ENCODE measurements around the gene RUSC1.
"Not testable (repeated sequence)": the region's sequence is repeated elsewhere in the genome, so short reads cannot be mapped to it uniquely, and the experiment has no call there.

Gene RUSC1, protein sequence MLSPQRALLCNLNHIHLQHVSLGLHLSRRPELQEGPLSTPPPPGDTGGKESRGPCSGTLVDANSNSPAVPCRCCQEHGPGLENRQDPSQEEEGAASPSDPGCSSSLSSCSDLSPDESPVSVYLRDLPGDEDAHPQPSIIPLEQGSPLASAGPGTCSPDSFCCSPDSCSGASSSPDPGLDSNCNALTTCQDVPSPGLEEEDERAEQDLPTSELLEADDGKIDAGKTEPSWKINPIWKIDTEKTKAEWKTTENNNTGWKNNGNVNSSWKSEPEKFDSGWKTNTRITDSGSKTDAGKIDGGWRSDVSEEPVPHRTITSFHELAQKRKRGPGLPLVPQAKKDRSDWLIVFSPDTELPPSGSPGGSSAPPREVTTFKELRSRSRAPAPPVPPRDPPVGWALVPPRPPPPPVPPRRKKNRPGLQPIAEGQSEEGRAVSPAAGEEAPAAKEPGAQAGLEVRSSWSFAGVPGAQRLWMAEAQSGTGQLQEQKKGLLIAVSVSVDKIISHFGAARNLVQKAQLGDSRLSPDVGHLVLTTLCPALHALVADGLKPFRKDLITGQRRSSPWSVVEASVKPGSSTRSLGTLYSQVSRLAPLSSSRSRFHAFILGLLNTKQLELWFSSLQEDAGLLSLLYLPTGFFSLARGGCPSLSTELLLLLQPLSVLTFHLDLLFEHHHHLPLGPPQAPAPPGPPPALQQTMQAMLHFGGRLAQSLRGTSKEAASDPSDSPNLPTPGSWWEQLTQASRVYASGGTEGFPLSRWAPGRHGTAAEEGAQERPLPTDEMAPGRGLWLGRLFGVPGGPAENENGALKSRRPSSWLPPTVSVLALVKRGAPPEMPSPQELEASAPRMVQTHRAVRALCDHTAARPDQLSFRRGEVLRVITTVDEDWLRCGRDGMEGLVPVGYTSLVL

DNA sequence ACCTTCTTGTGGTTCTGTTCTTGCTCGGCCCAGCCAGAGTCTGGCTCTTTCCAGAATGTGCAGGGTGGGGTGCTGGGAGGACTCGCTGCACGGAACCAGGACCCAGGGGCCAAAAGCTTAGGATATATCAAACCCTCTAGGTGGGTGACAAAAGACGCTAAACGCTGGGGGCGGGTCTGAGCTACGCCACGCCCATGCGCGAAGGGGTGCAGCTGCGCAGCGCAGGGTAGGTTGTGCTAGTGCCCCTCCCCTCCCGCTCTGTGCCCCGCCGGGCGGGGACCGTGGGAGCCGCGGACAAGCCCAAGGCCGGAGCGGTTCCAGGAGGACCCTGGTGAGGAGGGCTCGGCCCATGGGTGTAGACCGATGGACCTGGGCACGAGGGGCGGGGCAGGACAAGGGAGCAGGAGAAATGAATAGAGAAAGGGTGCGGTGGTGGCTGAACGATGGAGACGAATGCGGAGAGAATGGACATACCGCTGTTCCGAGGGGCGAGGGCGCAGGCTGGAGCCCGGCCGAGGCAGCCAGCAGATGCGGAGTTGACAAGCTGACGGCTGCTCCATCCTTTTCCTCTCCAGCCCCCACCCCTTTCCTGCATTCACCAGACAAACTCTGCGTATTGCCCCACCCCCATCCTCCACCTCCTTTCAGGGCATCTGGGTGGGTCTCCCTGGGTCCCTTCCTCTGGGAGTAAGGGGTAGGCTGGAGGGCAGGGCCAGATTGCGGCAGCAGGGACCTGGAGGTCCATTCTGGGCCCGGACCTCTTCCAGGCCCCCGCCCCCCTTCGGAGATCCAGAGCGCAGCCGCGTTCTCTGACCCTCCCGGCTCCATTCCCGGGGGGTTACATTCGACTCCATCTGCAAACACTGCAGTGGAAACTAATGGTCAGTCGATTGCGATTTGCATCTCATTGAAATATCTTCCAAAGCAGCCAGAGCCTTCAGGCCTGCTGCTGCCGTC, at the start of gene RUSC1:
RUSC1 (plus strand) TSS at position 234 of the 957 bp plus-strand sequence. CDS start 880 bp downstream, outside the sequence.
- peak in 2 of 3 experiments; percentile 63 to 79 for DNase-seq (ENCODE audit: low read depth in 3 of 3)

DNA sequence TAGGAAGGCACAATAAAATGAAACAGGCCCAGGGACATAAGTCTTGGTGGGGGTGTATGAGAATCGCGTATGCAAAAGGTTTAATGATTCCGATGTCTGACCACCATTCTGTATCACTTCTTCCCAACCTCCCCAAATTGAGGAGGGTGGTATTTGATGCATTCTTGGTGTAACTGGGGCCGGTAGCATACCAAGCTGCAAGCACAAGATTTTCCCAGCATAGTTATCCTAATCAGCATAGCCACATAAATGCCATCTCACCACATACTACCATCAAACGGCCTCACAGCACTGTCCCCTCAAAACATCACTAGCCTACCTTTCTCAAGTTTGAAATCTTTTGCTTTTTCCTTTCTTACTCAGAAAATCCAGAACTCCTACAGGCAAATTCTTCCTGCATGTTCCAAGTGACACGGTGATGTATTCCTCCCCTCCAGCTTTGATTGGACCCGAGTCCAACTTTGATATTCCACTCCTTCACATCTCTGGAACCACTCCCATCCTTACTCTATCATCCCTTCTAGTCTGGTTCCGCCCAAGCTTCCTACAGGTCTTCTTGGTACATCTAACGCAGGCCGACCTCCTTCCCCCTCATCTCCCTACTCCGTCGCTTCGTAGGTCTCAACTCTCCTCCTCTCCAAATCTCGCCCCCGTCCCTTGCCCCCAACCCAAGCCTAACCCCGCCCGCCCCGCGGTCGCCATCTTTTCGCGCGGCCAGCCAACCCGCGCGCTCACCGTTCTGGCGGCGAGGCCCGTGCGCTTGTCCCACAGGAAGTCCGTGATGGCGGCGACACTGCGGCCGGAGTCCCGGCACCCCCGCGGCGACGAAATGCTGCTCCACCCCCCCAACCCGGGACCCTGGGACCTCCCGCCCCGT, 48.0 kb upstream of the RUSC1 start:
- no peak for DNase-seq (ENCODE audit: low read depth in 3 of 3)

DNA sequence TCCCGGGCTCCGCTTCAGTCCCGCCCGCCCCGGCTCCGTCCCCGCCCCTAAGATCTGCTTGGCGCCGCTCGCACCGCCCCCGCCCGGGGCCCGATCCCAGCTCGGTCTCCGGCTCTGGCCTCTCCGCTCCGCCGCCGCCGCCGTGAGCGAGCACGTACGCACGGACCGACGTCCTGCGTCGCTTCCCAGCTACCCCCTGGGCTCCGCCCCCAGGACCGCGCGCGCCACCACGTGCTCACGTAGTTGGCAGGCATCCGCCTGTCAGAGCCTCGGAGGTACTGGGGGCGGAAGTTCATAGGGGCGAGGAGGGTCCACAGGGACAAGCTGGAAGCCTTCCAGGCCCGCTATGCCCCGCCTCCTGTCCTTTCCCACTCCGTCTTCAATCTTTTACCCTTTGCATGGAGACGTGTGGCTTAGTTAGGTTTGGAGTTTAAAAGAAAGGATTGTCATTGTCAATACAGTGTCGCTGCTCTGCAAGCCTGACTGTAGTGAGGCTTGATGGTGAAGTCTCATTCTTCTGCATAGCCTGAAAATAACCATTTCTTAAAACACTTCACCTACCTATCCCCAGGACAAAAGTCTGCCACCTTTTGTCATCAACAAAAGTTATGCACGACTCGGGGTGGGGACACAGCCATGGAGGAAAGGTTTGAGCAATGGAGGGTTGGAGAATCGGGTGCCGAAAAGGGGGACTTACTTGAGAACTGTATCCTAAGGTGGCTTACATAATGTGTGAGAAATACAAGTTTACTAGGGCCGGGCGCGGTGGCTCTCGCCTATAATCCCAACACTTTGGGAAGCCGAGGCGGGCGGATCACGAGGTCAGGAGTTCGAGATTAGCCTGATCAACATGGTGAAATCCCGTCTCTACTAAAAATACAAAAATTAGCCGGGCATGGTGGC, 47.1 kb upstream of the RUSC1 start, which contains the start of gene CLK2:
CLK2 (minus strand) TSS at position 162 of the 903 bp plus-strand sequence. CDS start 2,527 bp downstream, outside the sequence.
- DNase-seq (ENCODE audit: low read depth in 3 of 3) = peak; percentile 91 to 98 (median 94)

DNA sequence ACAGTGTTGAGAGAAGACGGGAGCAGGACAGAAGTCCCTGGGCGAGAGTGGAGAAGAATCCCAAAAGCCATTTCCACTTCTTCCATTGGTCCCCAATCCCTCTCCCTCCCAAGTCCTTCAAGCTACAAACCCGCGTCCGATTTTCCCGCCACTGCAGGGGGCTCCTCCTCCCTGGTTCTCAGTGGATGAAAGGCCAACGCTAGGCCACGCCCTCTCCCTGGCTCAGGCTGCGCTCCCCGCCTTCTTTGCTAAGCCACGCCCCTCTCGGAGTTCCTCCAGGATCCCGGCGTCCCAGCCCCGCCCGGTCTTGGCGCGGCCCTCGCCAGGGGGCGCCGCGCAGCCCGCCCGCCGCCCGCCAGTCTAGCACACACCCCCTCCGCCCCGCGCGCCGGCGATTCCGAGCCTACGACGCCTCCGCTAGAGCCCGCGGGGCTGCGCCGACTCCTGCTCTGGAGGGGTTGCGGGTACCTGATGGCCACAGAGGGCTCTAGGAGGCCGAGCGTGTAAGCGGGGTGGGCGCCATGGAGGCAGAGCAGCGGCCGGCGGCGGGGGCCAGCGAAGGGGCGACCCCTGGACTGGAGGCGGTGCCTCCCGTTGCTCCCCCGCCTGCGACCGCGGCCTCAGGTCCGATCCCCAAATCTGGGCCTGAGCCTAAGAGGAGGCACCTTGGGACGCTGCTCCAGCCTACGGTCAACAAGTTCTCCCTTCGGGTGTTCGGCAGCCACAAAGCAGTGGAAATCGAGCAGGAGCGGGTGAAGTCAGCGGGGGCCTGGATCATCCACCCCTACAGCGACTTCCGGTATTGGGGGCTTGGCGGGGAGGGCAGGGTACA, 43.4 kb upstream of the RUSC1 start, which contains the start of gene HCN3:
HCN3 (plus strand) TSS at position 394 of the 832 bp plus-strand sequence; CDS start at position 522, 128 bp downstream.
- DNase-seq (ENCODE audit: low read depth in 3 of 3) = peak; percentile 91 to 98 (median 93)

DNA sequence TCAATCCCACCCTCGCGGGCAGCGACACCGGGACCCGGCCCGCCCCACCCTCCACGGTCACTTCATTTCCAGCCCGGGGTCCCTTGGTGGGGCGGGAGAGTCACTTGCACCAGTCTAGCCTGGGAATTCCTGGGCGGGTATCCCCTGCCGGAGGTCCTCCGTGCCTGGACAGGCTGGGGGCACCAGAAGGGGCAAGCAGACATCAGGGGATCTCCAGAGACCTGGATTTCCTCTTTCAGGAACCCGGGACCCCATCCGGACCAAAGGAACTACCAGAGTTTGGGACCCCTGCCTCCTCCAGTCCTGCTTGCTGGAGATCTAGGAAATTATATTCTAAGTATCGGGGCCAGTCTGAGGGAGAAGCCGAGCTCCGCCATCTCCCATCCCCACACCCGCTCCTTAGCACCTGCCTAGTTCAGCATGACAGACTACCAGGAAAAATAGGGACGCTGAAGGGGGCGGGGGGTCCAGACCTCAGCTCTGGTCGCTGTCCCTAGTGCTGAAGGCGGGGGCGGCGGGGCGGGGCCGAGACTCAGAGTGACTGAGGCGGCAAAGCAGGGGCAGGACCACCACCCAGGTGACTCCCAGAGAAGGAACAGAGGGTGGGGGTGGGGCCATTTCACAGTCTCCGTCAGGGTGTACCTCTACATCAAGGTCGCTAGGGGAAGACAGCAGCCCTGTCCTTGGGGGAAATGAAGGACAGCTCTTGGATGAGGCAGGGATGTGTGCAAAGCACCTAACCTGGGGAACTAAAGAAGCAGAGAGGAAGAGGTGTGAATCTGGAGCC, 42.6 kb upstream of the RUSC1 start:
- peak; percentile 25 to 73 (median 47) for DNase-seq (ENCODE audit: low read depth in 3 of 3)

DNA sequence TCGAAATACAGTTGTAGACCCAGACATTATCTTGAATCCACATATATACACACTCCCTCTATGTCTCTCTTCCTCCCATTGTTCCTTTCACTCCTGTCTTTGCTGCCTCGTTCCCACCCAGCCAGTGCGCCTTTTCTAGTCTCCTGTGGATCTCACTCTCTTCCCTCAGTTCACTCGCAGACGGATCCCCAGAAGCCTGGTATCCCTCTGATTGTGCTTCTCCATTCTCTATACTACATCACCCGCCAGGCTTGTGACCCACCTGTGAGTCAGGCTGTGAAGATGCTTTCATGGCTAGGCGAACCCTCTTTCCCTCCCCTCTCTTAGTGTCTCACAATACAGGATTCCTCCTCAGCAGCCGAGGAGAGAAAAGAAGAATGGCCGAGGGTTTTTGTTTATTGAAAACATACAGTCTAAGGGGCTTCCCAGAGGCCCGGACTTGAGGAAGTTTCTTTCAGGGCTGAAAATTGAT, 42.0 kb upstream of the RUSC1 start:
- DNase-seq (ENCODE audit: low read depth in 3 of 3) = no peak

DNA sequence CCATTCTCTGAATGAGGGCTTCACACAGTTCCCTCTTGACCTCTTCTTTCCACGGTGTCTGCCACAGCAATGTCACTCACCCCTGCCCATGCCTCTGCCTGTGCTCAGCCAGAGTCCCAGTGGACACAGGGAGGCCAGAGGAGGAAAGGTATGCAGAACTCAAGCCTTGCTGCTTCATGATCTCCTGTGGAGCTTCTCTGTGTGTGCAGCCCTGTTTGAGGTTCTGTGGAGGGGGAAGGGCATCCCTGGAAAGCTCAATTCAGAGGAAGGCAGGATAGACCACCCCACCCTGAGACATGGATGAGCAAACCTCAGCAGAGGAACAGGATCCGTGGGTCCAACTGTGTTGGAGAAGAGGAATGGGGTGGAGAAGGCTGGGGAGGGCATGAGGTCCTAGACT, 41.4 kb upstream of the RUSC1 start:
- no peak for DNase-seq (ENCODE audit: low read depth in 3 of 3)

DNA sequence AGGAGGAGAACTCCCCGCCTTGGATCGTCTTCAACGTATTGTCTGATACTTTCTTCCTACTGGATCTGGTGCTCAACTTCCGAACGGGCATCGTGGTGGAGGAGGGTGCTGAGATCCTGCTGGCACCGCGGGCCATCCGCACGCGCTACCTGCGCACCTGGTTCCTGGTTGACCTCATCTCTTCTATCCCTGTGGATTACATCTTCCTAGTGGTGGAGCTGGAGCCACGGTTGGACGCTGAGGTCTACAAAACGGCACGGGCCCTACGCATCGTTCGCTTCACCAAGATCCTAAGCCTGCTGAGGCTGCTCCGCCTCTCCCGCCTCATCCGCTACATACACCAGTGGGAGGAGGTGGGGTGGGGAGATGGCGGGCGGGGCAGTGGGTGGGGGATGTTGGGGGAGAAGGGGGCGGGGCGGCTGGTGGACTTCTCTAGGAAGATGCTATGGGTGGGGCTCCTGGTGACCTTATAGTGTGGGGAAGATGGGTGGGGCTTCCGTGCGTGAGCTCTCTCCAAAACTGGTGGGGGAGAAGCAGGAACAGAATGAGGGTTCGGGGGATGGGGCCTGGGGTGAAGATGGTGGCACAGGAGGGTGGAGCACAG, 38.1 kb upstream of the RUSC1 start:
- DNase-seq (ENCODE audit: low read depth in 3 of 3) = no peak

DNA sequence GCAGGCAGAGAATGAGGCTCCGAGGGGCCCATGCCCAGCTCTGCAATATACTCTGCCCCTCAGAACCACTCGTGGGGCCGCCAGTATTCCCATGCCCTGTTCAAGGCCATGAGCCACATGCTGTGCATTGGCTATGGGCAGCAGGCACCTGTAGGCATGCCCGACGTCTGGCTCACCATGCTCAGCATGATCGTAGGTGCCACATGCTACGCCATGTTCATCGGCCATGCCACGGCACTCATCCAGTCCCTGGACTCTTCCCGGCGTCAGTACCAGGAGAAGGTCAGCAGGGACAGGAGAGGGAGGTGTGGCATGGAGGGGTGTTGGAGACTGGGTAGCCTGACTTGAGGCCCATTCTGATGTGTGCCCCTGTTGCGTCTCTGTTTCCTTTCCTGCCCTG, 36.2 kb upstream of the RUSC1 start:
- DNase-seq (ENCODE audit: low read depth in 3 of 3) = no peak

DNA sequence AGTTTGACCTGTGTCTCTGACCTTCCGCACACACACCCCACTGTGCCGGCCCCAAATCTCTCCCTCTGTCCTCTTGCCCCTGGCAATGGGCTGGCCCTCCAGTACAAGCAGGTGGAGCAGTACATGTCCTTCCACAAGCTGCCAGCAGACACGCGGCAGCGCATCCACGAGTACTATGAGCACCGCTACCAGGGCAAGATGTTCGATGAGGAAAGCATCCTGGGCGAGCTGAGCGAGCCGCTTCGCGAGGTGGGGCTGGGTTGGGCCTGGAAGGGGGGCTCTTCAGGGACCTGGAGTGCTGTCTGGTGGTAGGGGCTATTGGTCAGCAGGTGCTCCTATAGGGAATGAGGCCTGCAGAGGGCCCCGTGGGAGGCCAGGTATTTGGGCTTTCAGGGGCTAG, 35.6 kb upstream of the RUSC1 start:
- no peak for DNase-seq (ENCODE audit: low read depth in 3 of 3)

DNA sequence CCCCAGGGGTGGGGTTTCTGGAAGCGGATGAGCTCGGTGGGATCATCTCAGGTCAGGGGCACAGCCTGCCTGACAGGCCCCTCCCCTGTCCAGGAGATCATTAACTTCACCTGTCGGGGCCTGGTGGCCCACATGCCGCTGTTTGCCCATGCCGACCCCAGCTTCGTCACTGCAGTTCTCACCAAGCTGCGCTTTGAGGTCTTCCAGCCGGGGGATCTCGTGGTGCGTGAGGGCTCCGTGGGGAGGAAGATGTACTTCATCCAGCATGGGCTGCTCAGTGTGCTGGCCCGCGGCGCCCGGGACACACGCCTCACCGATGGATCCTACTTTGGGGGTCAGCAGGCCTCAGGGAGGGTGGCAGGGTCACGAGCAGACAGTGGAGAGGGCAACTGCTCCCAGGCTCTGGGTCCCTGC, 35.1 kb upstream of the RUSC1 start:
- no peak for DNase-seq (ENCODE audit: low read depth in 3 of 3)

DNA sequence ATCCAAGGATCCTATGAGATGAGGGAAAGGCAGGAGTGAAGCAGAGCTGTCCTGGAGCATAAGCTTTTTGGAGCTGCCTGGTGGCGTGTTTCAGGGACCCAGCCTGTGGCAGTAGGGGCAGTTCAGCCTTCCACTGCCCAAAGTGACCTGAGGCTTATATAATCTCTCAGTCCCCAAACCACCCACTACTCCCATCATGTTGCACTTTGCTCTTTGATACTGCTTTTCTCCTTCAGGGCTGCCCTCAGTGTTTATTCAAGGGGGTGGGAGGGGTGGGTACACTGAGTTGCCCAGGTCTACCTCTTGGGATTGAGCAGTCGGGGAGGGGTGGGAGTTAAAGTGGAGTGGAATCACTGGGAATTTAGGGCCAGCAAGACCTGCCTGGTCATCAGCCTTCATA, 34.1 kb upstream of the RUSC1 start:
- no peak for DNase-seq (ENCODE audit: low read depth in 3 of 3)

DNA sequence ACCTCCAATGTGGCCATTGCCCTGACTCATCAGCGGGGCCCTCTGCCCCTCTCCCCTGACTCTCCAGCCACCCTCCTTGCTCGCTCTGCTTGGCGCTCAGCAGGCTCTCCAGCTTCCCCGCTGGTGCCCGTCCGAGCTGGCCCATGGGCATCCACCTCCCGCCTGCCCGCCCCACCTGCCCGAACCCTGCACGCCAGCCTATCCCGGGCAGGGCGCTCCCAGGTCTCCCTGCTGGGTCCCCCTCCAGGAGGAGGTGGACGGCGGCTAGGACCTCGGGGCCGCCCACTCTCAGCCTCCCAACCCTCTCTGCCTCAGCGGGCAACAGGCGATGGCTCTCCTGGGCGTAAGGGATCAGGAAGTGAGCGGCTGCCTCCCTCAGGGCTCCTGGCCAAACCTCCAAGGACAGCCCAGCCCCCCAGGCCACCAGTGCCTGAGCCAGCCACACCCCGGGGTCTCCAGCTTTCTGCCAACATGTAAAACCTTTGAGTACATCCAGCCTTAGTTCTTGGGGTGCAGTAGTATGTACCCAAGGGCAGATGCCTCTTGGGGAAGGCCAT, 32.6 kb upstream of the RUSC1 start:
- no peak for DNase-seq (ENCODE audit: low read depth in 3 of 3)

DNA sequence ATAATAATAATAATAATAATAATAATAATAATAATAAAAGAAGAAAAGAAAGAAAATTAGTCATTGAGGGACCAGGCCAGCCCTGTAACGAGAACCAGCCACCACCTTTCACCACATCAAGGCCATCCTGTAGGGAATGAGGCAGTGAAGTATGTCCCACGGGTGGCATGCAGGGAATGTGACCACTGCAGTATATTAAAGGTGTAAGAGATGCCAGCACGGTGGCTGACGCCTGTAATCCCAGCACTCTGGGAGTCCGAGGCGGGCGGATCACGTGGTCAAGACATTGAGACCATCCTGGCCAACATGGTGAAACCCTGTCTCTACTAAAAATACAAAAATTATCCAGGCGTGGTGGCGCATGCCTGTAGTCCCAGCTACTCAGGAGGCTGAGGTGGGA, 29.7 kb upstream of the RUSC1 start:
- DNase-seq (ENCODE audit: low read depth in 3 of 3) = not testable (repeated sequence)

DNA sequence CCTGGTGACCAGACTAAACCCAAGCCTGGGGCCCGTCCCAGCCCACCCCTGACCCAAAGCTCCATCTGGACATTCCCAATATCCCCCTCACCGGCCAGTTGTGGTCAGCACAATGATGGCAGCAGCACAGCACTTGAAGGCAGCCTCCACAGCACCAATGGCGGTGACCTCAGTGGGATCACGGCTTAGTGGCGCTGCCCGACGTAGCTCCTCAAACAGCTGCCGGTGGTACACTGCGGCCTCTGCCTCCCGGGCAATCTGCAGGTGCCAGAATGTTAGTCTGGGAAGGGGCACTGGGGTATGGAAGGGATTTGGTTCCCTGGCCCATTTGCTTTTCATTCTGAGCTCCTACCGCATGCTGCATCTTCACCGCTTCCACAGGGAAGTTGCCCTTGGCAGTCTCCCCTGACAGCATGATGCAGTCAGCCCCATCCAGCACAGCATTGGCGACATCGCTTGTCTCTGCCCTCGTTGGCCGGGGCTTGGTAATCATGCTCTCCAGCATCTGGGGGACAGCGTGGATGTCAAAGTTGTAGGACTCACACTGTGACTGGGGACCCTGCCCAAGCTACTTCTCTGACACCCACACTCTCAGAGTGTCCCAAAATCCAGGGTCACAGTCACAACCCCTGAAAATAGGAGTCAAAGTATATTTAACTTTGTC, 27.5 kb upstream of the RUSC1 start:
- DNase-seq (ENCODE audit: low read depth in 3 of 3) = no peak
